AG04450 (cell line): ENCODE results near the gene MUC16. TPM values are rescaled to one million over a fixed set of nuclear protein-coding genes. Genes with fewer than 3 reads are reported as not detected.
A peak's percentile ranks its signal among the peaks of the same experiment; 100 is the strongest.

Experiments
- CTCF ChIA-PET: fragments of 300-600, 350-600 bp; formaldehyde crosslinking; extraction: SDS; loops from one replicate; lab custom pipeline; 2022; ENCODE audit warnings: antibody characterized with exemption, inconsistent platforms; lab: Charles Lee
- POLR2A ChIA-PET: fragments of 350-600 bp; formaldehyde crosslinking; extraction: SDS; loops from one replicate; lab custom pipeline; 2021; ENCODE audit warnings: antibody characterized with exemption, inconsistent platforms; lab: Yijun Ruan, JAX
- DNase-seq: peaks from one replicate; pipeline ENCODE4 v3.0.0-alpha.2; 2011; ENCODE audit warnings: low read depth, low spot score
- H3K27ac ChIP-seq: one replicate; pipeline ENCODE4 v1.5.1; 2012; ENCODE audit warnings: low read depth, low read length, control low read depth
- H3K27me3 ChIP-seq: one replicate; pipeline ENCODE4 v1.6.0; 2012; ENCODE audit warnings: low read length; ENCODE audit not compliant: control insufficient read depth, insufficient read depth
- H3K4me3 ChIP-seq: 2 replicates; pipeline ENCODE4 v1.5.1; 2011; ENCODE audit warnings: mild to moderate bottlenecking, low read depth, low read length, control low read depth
- H3K9me3 ChIP-seq: 2 replicates; pipeline ENCODE4 v1.5.1; 2012; ENCODE audit warnings: low read length; ENCODE audit not compliant: control insufficient read depth, insufficient read depth
- CTCF ChIP-seq: IDR thresholded peaks from 2 replicates; pipeline ENCODE4 v1.5.1; 2011; ENCODE audit warnings: low read depth, low read length, control low read depth, inconsistent platforms
- polyA plus RNA-seq: library from polyadenylated mRNA; depleted of rRNA; stranded (reverse); fragments of >200 nt; gene quantifications from 2 replicates; pipeline ENCODE4 v1.2.3, GENCODE V29; 2011; rRNA removed

MUC16 gene
- polyA plus RNA-seq, 1 experiment: not detected

- Histone ChIP-seq H3K4me3 (no peak overlapping the region), H3K9me3 (peaks cover 64% of the 10 kb centered on the region; the same call in 1 of the 2 replicates), H3K27ac (peak overlapping the region; percentile 21), H3K27me3 (no peaks in the 10 kb centered on the region)
- no peak for TF ChIP-seq CTCF
- no peak for DNase-seq
- ChIA-PET POLR2A (no interaction called here), CTCF (no interaction called here)
Observed at GRCh38 chr19:8973501-8974091, 36.6 kb downstream of the MUC16 start.

GRCh38 chr19:8965887-8966286, 44.3 kb downstream of the MUC16 start:
- Histone ChIP-seq H3K9me3 (peaks cover 59% of the 10 kb centered on the region; the same call in 1 of the 2 replicates), H3K27ac (no peak overlapping the region), H3K27me3 (no peaks in the 10 kb centered on the region), H3K4me3 (no peak overlapping the region)
- no peak for TF ChIP-seq CTCF
- CTCF ChIA-PET: no interaction called here
- POLR2A ChIA-PET: no interaction called here
- no peak for DNase-seq

Other genes with a start within 250 kb of the MUC16 start
- 23.6 and 27.9 TPM in 2 replicates for gene ZNF558, start 178.1 kb downstream of the MUC16 start, polyA plus RNA-seq
- not detected in 2 replicates for gene MBD3L1, start 178.0 kb downstream of the MUC16 start, polyA plus RNA-seq
- gene OR1M1, start 76.7 kb upstream of the MUC16 start, polyA plus RNA-seq: not detected in 2 replicates
- not detected in 2 replicates for gene OR7G2, start 97.1 kb upstream of the MUC16 start, polyA plus RNA-seq
- gene OR7G1, start 105.4 kb upstream of the MUC16 start, polyA plus RNA-seq: not detected in 2 replicates
- not detected in 2 replicates for gene OR7G3, start 116.5 kb upstream of the MUC16 start, polyA plus RNA-seq
- gene ZNF317, start 130.0 kb upstream of the MUC16 start, polyA plus RNA-seq: 19.6 and 21.3 TPM in 2 replicates
- not detected in 2 replicates for gene OR7D2, start 168.6 kb upstream of the MUC16 start, polyA plus RNA-seq
- gene OR7D4, start 209.2 kb upstream of the MUC16 start, polyA plus RNA-seq: not detected in 2 replicates
- not detected in 2 replicates for gene OR7E24, start 240.5 kb upstream of the MUC16 start, polyA plus RNA-seq